ENCODE results near the gene KAT5.

DNA sequence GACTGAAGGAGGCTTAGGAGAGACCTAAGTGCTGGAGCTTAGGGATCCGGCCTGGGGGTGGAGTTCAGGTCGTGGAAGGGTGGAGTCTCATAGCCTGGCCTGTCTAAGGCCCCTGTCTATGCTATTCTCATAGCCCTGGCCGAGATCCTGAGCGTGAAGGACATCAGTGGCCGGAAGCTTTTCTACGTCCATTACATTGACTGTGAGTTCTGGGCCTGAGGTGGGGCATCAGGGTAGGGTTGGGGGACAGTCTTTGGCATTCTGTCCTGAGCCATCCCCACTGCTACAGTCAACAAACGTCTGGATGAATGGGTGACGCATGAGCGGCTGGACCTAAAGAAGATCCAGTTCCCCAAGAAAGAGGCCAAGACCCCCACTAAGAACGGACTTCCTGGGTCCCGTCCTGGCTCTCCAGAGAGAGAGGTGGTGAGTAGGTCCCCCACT, 603 bp downstream of the KAT5 start:
- TF ChIP-seq RAD21 (IDR thresholded peaks at IDR 0.05; ENCODE audit: low read length) (no peak), RCOR1 (IDR thresholded peaks at IDR 0.05; ENCODE audit: insufficient replicate concordance, low read length) (no peak), POLR2A (IDR thresholded peaks at IDR 0.05; ENCODE audit: low read depth, low read length) (no peak), CEBPB (IDR thresholded peaks at IDR 0.05; ENCODE audit: low read depth, low read length) (no peak), MXI1 (IDR thresholded peaks at IDR 0.05; ENCODE audit: borderline replicate concordance, low read depth, low read length) (no peak), SMC3 (IDR thresholded peaks at IDR 0.05; ENCODE audit: low read depth, low read length) (no peak), RFX5 (IDR thresholded peaks at IDR 0.05; ENCODE audit: low read depth, low read length) (no peak), MAZ (IDR thresholded peaks at IDR 0.05; ENCODE audit: borderline replicate concordance, low read depth, low read length) (no peak)
- TF ChIP-seq, protein P1, sequence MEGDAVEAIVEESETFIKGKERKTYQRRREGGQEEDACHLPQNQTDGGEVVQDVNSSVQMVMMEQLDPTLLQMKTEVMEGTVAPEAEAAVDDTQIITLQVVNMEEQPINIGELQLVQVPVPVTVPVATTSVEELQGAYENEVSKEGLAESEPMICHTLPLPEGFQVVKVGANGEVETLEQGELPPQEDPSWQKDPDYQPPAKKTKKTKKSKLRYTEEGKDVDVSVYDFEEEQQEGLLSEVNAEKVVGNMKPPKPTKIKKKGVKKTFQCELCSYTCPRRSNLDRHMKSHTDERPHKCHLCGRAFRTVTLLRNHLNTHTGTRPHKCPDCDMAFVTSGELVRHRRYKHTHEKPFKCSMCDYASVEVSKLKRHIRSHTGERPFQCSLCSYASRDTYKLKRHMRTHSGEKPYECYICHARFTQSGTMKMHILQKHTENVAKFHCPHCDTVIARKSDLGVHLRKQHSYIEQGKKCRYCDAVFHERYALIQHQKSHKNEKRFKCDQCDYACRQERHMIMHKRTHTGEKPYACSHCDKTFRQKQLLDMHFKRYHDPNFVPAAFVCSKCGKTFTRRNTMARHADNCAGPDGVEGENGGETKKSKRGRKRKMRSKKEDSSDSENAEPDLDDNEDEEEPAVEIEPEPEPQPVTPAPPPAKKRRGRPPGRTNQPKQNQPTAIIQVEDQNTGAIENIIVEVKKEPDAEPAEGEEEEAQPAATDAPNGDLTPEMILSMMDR (conservative IDR thresholded peaks at IDR 0.05; ENCODE audit: low read depth, low read length): no peak
- TF ChIP-seq, protein P2, sequence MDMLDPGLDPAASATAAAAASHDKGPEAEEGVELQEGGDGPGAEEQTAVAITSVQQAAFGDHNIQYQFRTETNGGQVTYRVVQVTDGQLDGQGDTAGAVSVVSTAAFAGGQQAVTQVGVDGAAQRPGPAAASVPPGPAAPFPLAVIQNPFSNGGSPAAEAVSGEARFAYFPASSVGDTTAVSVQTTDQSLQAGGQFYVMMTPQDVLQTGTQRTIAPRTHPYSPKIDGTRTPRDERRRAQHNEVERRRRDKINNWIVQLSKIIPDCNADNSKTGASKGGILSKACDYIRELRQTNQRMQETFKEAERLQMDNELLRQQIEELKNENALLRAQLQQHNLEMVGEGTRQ (IDR thresholded peaks at IDR 0.05; ENCODE audit: low read depth, low read length): no peak
